Keratinocyte (primary cell): ENCODE data around the gene FKBP1A. TPM values are rescaled to one million over a fixed set of nuclear protein-coding genes. Genes with fewer than 3 reads are reported as not detected.

Experiments used
- DNase-seq: peaks from one replicate; pipeline ENCODE4 v3.0.0-alpha.2; 2011; ENCODE audit warnings: low read depth, missing footprints, low spot score
- FAIRE-seq: peaks from 2 replicates; lab custom pipeline; 2011; peaks lifted over from hg19 to GRCh38; lab: Jason Lieb, UNC
- H2AFZ ChIP-seq: 2 replicates; pipeline ENCODE4 v1.6.0; 2012; ENCODE audit warnings: low read length, control low read depth, inconsistent platforms; ENCODE audit not compliant: control insufficient read depth
- H3K27ac ChIP-seq: 2 replicates; pipeline ENCODE4 v1.5.1; 2011; ENCODE audit warnings: low read length; ENCODE audit not compliant: control insufficient read depth, insufficient read depth
- H3K27me3 ChIP-seq: 3 replicates; pipeline ENCODE4 v1.6.0; 2011; ENCODE audit warnings: low read length; ENCODE audit not compliant: control insufficient read depth, insufficient read depth; ENCODE audit errors: extremely low read depth
- H3K36me3 ChIP-seq, 2 experiments: 2 replicates in 1 of 2; 3 replicates in 1 of 2; pipeline ENCODE4 v1.5.1; 2011; ENCODE audit warnings: low read length in 2 of 2, mild to moderate bottlenecking in 1 of 2; ENCODE audit not compliant: control insufficient read depth in 2 of 2, insufficient read depth in 2 of 2; ENCODE audit errors: extremely low read depth in 1 of 2
- H3K4me1 ChIP-seq: 3 replicates; pipeline ENCODE4 v1.5.1; 2011; ENCODE audit warnings: low read length; ENCODE audit not compliant: control insufficient read depth, insufficient read depth; ENCODE audit errors: extremely low read depth
- H3K4me2 ChIP-seq: 3 replicates; pipeline ENCODE4 v1.6.0; 2011; ENCODE audit warnings: low read depth, low read length; ENCODE audit not compliant: control insufficient read depth, insufficient read depth; ENCODE audit errors: extremely low read depth
- H3K4me3 ChIP-seq, 3 experiments: fragments of 200-600 bp in 1 of 3; sonication (generic) in 1 of 3; 2 replicates in 2 of 3; 3 replicates in 1 of 3; pipeline ENCODE4 v1.5.1; 2011 to 2016; ENCODE audit warnings: low read length in 3 of 3, mild to moderate bottlenecking in 3 of 3, control low read depth in 2 of 3, inconsistent platforms in 1 of 3, low read depth in 1 of 3, mixed read lengths in 1 of 3, mixed run types in 1 of 3, moderate library complexity in 1 of 3; ENCODE audit not compliant: control insufficient read depth in 2 of 3, insufficient read depth in 2 of 3; ENCODE audit errors: extremely low read depth in 1 of 3
- H3K79me2 ChIP-seq: 2 replicates; pipeline ENCODE4 v1.6.0; 2012; ENCODE audit warnings: low read length; ENCODE audit not compliant: control insufficient read depth, insufficient read depth
- H3K9ac ChIP-seq: 3 replicates; pipeline ENCODE4 v1.6.0; 2011; ENCODE audit warnings: low read length; ENCODE audit not compliant: control insufficient read depth, insufficient read depth; ENCODE audit errors: extremely low read depth
- H3K9me1 ChIP-seq: 3 replicates; pipeline ENCODE4 v1.6.0; 2011; ENCODE audit warnings: low read length; ENCODE audit not compliant: control insufficient read depth, insufficient read depth; ENCODE audit errors: extremely low read depth
- H3K9me3 ChIP-seq: 2 replicates; pipeline ENCODE4 v1.5.1; 2012; ENCODE audit warnings: low read depth, low read length; ENCODE audit not compliant: control insufficient read depth
- H4K20me1 ChIP-seq: 3 replicates; pipeline ENCODE4 v1.6.0; 2011; ENCODE audit warnings: low read length; ENCODE audit not compliant: control insufficient read depth, insufficient read depth; ENCODE audit errors: extremely low read depth
- CTCF ChIP-seq, 3 experiments: IDR thresholded peaks in 1 of 3; conservative IDR thresholded peaks in 1 of 3; optimal IDR thresholded peaks in 1 of 3; 2 replicates in 2 of 3; 3 replicates in 1 of 3; pipeline versions ENCODE3 to v1.5.1; 2011; ENCODE audit warnings: low read length in 3 of 3, mild to moderate bottlenecking in 3 of 3, moderate library complexity in 2 of 3, control low read depth in 1 of 3, inconsistent platforms in 1 of 3; ENCODE audit not compliant: insufficient read depth in 2 of 3; ENCODE audit errors: extremely low read depth in 1 of 3
- EZH2 ChIP-seq: IDR thresholded peaks from one replicate; pipeline ENCODE4 v1.6.1; 2012; ENCODE audit warnings: inconsistent platforms, mild to moderate bottlenecking, low read length, moderate library complexity
- dilution Hi-C: fragments of 300-500 bp; cut with MboI; formaldehyde crosslinking; loops from one replicate; pipeline ENCODE4 v1.7.0; 2020; ENCODE audit warnings: low sequenced_read_pairs; ENCODE audit not compliant: extremely low pct_ligation_motif_present
- polyA plus RNA-seq, 5 experiments: library from polyadenylated mRNA; depleted of rRNA in 3 of 5; stranded (reverse) in 3 of 5; stranded (forward) in 1 of 5; unstranded in 1 of 5; fragments of >200 nt; gene quantifications; 1 replicate in 1 of 5; 2 replicates in 3 of 5; 3 replicates in 1 of 5; pipeline versions ENCODE4 v1.2.1 to v1.2.3, GENCODE V29; 2011 to 2012; ENCODE audit warnings: missing spikeins in 2 of 5, low read depth in 1 of 5, low replicate concordance in 1 of 5

The FKBP1A gene
- polyA plus RNA-seq, 1 donor (not counting 4 experiments of a cell fraction or from before 2014, with no cell fraction given) = 1,010 TPM

DNA sequence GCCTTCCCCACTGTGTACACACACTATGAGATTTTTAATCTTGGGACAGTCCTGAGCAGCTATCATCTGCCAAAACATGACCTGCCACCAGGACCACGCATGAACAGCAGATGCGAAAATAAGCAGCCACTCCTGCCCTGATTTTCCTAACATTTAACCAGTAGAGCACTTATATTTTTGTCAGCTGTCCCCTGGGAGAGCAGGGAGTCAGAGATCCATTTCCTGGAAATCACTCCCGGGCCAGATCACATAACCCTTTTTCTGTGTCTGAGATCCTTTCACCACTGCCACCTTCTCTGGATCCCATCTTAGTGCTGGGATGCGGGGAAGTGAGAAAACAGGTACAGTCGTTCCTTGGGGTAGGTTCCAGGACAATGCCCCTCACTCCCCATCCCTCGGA, 69.6 kb downstream of the FKBP1A start:
- Histone ChIP-seq H3K4me2 (peak overlapping the region; percentile 47), H3K9me3 (no peaks in the 10 kb centered on the region), H3K27ac (peak overlapping the region; percentile 89), H3K9ac (peak overlapping the region; percentile 67), H3K4me3 (no peak overlapping the region), H3K4me1 (peaks cover 43% of the 10 kb centered on the region), H3K9me1 (peaks cover 2% of the 10 kb centered on the region), H3K36me3 (peaks cover 0 to 1% of the 10 kb centered on the region in 2 experiments), H2AFZ (peak overlapping the region; percentile 84), H3K79me2 (peaks cover 30% of the 10 kb centered on the region), H3K27me3 (no peaks in the 10 kb centered on the region), H4K20me1 (no peaks in the 10 kb centered on the region)
- DNase-seq (no peak), FAIRE-seq (peak; percentile 23)
- dilution Hi-C loops = no loop called here
- no peak for TF ChIP-seq EZH2
- TF ChIP-seq CTCF (optimal IDR thresholded peaks at IDR 0.05 in 1 of 3, IDR thresholded peaks at IDR 0.05 in 1 of 3, conservative IDR thresholded peaks at IDR 0.05 in 1 of 3; ENCODE audit: extremely low read depth in 1 of 3, insufficient read depth in 2 of 3, low read length in 3 of 3) = no peak

GRCh38 chr20:1322511-1323245, 70.2 kb downstream of the FKBP1A start:
- FAIRE-seq (peak; percentile 97), DNase-seq (no peak)
- Histone ChIP-seq H3K9me3 (no peaks in the 10 kb centered on the region), H3K4me2 (peak overlapping the region; percentile 47), H4K20me1 (no peaks in the 10 kb centered on the region), H2AFZ (peak overlapping the region; percentile 84), H3K4me3 (no peak overlapping the region), H3K9me1 (no peaks in the 10 kb centered on the region), H3K79me2 (peaks cover 24% of the 10 kb centered on the region), H3K9ac (peak overlapping the region; percentile 67), H3K4me1 (peaks cover 38% of the 10 kb centered on the region), H3K27ac (peak overlapping the region; percentile 89), H3K36me3 (peaks cover 0 to 3% of the 10 kb centered on the region in 2 experiments), H3K27me3 (no peaks in the 10 kb centered on the region)
- TF ChIP-seq CTCF (optimal IDR thresholded peaks at IDR 0.05 in 1 of 3, IDR thresholded peaks at IDR 0.05 in 1 of 3, conservative IDR thresholded peaks at IDR 0.05 in 1 of 3; ENCODE audit: extremely low read depth in 1 of 3, insufficient read depth in 2 of 3, low read length in 3 of 3) (no peak), EZH2 (no peak)
- dilution Hi-C loops = no loop called here
